T1000 (cell line): ENCODE data around the gene SCNN1A.

ENCODE experiments used
- DNase-seq: peaks from one replicate; lab custom pipeline; 2025; ENCODE audit warnings: mixed read lengths; lab: John Stamatoyannopoulos, UW

Gene SCNN1A

DNA sequence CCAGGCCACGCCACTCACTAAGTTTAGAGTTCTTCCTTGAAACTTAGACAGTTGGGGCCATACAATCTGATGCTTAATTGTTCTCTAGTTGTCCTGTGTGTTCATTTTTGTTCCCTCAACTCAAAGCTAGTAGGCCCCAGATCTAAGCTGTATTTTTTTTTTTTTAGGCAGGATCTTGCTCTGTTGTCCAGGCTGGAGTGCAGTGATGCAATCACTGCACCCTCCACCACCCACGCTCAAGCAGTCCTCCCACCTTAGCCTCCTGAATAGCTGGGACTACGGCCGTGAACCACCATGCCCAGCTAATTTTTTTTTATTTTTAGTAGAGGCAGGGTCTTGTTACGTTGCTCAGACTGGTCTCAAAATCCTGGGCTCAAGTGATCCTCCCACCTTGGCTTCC lies 41.0 kb downstream of the SCNN1A start:
- DNase-seq = no peak

DNA sequence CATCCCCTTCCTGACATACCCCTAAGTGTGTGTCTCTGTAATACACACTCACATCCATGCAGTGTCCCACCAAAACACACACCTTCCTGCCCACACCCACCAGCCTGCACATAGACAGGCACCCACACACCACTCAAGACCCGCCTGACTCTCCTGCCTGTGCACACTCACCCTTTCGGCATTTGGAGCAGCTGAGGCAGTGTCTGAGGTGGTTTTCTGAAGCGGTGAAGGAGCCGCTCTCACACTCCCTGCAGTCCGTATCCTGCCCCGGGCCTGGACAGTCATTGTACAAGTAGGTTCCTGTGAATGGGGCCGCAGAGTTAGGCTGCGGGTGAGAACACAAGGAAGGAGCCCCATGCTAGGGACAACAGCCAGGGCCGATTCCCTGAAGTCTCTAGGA lies 41.8 kb downstream of the SCNN1A start:
- DNase-seq = peak; percentile 63

DNA sequence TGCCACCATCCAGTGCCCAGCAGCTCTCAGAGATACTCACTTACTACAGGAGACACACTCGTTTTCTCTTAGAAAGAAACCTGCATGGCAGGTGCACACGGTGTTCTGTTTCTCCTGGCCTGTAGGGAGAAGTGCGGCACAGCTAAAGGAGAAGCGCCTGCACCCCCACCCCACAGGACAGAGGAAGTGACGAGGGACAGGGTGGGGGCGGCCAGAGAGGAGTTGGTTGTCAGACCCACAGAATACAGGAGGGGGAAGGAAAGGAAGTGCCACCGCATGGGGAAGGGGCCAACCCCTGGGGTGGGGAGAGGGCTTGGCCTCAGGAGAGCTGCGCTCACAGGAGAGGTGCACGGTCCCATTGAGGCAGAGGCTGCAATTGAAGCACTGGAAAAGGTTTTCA lies 42.3 kb downstream of the SCNN1A start:
- DNase-seq = no peak

DNA sequence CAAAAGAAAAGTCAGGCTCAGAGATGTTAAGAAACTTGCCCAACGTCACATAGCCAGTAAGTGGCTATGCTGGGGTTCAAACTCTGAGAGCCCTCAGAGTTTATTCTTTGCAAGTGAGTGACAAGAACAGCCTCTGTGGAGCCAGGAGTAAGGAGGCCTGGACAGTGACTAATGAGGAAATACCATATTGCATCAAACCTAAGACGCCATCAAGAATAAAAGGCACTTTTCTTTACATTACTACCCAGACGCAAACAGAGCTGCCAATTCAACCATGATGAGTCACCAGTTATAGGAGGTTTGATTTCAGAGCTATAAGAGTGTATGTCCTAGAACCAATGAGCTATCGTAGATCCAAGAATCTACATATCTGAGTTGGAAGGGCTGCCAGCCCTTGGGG lies 42.9 kb downstream of the SCNN1A start:
- DNase-seq = no peak

DNA sequence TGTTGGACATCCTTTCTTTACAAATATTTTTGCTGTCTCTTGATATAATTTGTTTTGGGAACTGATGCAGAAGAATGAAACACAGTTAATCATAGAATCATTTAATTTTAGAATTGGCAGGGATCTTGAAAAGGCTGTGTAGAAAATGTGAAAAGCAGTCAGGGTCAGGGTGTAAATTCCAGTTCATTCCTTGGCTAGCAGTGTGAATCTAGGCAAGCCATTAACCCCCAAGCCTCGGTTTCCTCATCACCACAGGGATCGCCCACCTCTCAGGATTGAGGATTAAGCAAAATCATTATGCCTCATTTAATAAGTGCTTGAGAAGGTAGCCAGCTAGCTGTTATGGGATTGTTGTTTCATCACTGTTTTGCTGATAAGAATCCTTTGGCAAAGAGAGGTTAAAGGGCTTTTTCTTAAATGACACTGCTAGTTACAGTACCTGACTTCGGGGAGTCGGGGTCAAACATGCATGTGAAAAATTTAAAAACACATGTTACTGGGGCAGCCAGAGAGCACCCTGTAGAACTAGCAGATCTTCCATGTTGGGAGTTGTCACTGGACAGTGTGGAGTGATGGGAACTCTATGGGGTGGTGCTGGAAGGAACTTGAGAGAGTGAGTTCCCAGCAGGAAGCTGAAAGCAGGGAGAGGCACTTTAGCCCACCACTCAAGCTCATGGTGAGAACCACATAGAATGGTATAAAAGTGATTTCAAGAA lies 44.2 kb downstream of the SCNN1A start:
- no peak for DNase-seq

DNA sequence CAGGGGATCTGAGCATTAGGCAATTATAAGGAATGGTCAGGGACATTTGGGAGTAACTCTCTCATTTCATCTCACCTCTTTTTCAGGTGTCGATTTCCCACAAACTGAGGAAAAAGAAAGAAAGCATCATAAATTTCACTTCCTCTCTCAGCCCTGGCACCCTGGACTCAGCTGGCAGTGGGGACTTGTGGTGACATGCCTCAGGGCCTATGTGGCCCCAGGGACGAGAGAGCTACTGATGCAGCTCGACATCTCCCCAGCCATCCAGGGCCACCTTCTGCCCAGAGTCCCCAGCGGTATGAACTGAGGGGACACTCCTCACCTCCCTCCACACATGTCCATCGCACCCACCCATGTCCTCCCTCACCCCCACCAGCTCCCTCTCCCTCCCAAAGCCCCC lies 45.2 kb downstream of the SCNN1A start:
- no peak for DNase-seq

DNA sequence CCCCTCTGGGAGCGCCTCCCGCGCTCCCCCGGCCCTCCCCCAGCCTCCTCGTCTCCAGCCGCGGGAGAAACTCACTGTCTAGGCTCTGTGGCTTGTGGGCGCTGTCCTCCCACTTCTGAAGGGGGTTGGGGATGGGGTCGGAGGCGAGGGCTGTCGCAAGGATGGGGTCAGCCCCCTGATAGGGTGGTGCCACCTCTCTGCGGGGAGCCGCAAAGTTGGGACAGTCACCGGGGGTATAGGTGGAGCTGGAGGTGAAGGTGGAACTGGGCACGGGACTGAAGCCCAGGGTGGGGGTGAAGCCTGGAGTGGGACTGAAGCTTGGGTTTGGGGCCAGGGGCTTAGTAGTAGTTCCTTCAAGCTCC lies 45.7 kb downstream of the SCNN1A start:
- no peak for DNase-seq

DNA sequence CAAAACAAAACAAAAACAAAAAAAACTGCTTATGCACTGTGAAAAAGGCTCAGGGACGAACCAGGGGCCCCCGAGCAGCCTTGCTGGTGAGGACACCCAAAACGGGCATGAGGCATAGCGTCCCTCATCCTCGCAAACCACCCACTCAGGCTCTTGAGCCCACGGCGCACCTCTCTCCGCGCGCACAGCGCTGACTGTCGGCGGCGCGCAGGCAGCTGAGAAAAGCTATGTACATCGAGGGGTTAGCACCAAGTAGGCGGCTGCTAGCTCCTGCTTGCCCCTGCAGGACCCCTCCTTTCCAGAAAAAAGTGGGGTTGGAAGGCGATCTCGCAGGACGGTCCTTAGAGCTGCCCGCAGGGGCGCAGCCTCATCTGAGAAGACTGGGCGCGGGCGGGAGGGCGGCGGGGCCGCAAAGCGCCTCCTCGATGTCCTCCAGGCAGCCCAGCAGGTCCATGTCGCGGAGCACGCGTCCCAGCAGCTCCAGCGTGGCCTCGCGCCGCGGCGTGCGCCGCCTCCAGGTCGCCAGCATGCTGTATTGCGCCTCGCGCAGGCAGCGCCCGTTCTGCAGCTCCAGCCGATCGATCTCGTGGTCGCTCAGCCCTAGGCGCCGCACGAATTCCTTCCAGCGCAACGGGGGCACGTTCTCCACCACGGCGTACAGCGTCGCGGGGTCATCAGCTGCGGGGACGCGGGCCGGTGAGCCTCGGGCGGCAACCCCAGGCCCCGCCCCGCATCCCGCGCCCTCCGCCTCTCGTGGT lies 46.2 kb downstream of the SCNN1A start:
- no peak for DNase-seq

DNA sequence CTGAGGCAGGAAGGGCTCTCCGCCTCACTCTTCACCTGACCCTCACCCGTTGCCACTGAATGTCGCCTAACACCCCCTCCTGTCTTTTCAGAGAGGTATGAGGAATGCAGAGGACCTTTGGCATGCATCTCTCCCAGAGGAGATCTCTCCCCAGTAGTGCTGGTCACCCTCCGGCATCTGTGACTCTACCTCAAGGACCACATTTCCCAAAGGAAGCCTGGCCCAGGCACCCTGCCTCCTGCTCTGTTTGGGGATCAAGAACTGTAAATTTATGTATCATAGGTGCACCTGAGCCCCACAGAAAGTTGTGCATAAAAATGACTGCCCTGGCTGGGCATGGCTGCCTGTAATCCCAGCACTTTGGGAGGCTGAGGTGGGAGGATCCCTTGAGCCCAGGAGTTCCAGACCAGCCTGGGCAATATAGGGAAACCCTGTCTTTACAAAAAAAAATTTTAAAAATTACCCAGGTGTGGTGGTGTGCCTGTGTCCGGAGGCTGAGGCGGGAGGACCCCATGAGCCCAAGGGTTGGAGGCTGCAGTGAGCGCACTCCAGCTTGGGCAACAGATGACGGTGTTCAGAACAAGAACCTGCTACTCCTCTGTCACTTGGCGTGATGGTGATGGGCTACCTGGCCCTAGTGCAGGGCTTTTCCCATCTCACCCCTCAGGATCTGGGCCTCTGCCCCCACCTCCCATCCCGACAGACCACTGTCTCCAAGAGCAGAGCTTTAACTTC lies 47.2 kb downstream of the SCNN1A start:
- no peak for DNase-seq

DNA sequence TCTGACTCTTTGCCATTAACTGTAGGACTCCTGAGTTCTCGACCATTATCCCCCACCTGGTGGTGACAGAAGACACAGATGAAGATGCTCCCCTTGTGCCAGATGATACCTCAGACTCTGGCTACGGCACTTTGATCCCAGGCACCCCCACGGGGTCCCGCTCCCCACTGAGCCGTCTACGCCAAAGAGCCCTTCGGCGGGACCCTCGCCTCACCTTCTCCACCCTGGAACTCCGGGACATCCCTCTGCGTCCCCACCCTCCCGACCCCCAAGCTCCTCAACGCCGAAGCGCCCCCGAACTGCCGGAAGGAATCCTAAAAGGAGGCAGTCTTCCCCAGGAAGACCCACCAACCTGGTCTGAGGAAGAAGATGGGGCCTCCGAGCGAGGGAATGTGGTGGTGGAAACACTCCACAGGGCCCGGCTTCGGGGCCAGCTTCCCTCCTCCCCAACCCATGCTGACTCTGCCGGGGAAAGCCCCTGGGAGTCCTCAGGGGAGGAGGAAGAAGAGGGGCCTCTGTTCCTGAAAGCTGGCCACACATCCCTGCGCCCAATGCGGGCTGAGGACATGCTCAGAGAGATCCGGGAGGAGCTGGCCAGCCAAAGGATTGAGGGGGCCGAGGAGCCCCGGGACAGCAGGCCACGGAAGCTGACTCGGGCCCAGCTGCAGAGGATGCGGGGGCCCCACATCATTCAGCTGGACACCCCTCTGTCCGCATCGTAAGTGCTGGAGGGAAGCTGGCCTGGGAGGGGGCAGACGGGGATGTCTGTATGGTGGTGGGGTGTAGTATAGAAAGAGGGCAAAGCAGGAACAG lies 47.9 kb downstream of the SCNN1A start:
- DNase-seq = no peak

DNA sequence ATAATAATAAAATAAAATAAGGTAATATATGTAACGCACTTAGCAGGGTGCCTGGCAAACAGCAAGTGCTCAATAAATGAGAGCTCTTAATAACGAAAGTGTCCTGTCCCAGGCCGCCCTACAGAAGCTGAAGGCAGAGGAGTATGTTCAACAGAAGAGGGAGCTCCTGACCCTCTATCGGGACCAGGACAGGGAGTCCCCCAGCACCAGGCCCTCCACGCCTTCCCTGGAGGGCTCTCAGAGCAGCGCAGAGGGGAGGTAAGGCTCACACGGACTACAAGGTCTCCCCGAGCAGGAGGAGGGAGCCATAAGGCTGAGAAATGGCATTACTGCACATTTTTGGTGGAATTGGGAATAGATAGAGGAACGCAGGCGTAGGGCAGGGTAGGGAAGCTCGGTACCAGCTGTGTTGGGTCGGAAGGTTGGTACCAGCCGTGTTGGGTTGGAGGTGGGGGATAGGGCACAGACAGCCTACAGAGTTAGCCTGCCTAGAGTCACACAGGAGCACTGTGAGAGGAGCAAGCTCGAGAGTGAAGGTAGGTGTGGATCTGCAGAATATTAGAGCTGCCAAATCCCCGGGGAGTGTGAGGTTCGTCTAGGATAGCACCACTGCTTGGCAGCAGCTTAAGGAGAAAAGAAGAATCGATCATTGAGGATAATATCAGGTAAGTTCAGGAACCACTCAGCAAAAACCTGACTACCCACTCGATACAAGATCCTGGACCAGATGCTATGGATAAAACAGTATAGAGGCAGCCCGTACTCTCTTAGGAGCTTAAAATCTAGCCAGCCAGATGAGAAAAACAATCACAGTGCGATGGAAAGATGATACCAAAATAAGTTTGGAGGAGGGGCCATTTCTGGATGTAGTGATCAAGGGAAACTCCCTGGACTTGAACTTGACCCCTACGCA lies 48.8 kb downstream of the SCNN1A start:
- no peak for DNase-seq

DNA sequence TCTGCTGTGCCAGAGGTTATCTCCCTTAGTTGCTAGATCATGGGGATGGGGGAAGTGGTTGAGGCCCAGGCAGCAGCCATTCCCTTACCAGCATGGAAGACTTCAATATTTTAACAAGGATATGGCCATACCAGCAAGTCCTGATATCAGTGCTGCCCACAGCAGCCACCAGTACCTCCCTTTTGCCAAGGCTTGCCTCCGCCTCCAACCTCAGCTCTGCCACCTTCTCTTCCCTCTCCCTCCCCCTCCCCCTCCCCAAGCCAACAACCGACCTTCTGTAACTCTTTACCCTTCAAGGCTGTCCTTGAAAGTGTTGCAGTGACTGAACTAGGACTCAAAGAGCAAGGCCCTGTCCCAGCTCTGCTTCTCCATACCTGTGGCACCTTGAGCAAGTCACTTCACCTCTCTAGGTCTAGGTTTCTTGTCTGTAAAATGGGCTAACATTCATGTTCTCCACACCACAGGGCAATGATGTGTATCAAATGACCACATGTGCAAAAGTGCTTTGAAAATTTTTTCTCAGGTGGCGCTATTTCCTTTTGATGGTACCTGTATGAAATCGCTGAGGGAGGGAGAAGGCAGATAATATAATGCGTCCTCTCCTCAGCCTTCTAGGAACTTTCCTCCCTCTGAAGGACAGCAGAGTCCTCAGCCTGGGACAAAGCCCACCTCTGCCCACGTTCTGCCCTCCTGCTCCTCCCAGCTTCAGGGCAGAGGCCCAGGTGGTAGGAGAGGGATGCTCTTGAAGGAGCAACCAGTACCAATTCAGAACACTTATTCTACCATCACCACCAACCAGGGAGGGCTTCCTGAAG lies 50.2 kb downstream of the SCNN1A start:
- DNase-seq = no peak

DNA sequence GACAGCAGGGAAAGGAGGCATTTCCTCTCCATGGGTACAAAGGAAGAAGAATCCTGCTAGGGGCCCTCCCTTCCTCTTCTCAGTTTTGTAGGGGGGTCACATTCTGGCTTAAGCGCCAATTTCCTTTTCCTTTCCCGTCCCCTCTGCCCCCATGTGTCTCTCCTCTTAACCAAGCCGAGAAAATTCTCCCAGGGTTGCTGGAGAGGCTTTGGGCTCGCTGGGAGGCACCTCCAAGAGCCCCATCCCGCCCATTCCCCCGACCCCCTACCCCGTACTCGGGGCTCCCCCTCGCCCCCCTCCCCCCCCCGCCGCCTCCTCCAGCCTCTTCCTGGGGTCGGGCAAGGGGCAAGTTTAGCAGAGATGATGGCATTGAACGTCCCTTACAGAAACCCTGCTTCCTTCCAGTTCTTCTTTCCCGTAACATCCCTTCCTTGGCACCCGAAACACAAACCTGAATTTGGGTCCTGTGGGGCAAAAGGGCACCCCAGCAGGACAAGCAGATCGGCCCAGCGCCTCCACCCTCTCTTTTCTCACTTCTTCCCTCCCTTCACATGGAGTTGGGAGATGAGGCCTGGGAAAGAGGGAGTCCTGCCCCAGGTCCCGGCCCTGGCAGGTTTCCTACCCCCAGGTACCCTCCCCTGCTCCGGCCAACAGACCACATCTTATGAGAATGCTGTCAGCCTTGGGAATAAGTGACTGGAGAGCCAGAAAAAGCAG lies 51.2 kb downstream of the SCNN1A start:
- no peak for DNase-seq

DNA sequence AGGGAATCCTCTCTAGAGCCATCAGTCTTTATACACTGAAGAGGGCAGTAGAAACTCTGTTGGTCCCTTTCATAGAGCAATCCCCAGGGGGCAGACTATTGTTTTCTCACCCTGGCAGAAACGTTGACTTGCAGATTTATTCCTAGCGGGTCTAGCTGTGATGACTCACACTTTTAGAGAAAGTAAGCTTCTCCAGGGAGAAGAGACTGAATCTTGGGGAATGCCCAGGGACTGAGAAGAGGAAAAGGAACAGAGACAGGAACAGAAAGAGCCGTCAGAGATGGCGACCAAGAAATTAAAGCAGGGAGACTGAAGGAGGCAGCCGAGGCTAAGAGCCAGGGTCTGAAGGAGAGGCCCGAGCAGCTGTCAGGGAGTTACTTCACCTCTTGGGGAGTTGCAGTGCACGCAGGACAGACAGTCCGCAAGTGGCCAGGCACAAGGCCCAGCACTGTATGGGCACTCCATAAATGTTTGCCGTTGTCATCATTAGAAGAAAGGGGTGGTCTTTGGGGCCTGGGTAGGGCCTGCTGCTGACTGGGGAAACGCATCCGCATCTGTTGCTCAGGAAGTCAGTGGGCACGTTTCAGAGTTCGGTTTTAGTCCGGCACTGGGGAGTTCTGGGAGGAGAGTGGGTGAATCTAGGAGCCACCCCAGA lies 51.9 kb downstream of the SCNN1A start:
- peak; percentile 79 for DNase-seq

DNA sequence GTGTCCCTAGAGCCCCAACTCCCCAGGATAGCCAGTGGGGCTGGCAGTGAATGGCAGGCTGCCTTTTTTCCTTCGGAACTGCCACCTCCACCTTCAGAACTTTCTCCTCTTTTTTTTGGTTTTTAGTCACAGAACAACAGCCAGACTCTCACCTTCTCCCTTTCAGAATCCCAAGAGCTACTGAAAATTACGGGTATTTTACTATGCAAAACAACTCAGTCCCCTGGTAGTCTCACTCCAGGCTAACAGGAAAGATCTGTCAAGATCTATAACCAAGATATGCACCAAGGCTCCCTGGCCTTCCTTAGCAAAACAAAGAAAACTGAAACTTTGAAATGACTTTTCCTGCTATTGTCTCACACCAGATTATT lies 52.4 kb downstream of the SCNN1A start:
- DNase-seq = no peak

DNA sequence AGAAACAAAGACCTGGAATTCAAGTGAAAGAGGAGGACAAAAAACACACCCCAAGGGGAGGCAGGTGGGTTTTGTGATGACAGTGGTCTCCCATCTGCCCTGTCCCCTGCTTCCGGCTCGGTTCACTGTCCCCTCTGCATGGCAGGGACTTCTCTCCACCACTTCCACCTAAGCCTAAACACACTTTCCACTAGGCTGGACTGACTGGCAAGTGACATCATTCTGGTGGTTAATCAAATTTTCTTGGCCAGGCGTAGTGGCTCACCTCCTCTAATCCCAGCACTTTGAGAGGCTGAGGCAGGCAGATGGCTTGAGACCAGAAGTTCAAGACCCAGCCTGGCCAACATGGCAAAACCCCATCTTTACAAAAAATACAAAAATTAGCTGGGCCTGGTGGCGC lies 53.0 kb downstream of the SCNN1A start:
- no peak for DNase-seq

DNA sequence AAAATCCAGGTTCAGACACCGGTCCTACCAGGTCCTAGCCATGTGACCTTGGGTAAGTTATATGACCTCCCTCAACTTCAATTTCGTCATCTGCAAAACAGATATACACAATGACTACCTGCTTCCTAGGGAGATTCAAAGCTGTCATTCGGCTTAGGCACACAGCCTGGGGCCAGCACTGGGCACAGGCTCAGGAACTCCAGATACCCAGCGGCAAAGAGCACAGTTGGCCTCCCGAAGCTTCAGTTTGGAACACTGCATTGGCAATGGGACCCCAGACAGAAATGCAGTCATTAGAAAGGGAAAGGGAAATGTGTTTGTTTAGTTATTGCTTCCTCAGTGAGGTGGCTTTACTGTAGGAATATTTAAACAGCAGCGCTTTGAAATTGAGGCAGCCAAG lies 53.5 kb downstream of the SCNN1A start:
- no peak for DNase-seq

DNA sequence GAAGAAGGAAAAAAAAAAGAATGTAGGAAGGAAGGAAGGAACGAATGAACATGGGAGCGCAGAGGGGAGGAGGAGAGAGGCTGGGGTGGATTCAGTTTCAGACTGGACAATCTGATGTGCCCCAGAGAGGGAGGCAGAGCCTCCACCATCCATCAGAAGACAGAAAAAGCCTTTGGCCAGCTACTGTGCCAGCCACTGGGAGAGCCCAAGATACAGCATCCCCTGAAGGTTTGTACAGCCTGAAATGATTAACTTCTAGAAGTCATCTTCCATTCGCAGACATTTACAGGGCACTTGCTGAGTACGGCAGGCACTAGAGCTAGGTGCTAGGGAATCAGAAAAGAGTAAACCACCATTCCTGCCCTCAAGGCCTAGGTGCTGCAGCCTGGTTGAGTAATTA lies 55.9 kb downstream of the SCNN1A start:
- no peak for DNase-seq

DNA sequence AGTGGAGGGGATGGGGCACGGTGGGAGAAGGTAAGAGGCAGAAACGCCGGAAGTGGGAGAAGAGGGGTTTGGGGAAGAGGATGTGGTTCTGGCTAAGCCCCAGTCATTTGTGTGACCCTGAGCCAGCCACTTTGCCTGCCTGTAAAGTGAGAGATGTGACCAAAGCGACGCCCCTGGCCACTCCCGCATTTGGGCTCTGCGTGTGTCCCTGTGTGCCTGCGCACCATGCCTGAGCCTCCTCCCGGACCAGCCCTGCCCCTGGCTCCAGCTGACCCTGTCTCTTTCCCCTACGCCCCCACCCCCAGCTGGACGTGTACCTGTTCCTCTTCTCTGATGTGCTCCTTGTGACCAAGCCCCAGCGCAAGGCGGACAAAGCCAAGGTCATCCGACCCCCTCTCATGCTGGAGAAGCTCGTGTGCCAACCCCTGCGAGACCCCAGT lies 56.9 kb downstream of the SCNN1A start:
- no peak for DNase-seq
